ENCODE results near the gene CRYL1.

Gene CRYL1

DNA sequence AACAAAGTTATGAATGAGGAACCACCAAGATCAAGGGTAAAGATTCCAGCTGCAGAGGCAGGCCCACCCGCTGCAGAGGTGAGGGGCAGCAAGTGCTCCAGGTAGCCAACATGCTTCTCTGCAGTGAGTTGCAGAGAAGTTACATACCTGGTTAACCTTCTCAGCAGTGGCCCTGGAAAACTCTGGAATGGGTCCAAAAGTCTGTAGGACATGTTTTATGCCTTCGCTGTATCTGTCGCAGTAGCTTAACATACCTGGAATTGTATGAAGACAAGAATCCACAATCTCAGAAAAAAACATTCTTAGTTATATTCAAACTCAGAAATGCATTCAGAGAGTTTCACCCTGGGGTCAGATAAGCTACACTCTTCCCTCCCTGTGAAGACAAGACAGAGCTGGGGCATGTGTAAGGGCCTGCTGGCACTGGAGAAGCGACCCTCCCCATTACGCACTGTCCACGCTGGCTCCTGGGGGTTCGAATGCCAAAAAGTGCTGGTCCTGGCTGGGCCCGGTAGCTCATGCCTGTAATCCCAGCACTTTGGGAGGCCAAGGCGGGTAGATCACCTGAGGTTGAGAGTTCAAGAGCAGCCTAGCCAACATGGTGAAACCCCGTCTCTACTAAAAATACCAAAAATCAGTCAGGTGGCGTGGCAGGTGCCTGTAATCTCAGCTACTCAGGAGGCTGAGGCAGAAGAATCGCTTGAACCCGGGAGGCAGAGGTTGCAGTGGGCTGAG is 121.0 kb downstream of the CRYL1 start:
- TF ChIP-seq, protein P1, sequence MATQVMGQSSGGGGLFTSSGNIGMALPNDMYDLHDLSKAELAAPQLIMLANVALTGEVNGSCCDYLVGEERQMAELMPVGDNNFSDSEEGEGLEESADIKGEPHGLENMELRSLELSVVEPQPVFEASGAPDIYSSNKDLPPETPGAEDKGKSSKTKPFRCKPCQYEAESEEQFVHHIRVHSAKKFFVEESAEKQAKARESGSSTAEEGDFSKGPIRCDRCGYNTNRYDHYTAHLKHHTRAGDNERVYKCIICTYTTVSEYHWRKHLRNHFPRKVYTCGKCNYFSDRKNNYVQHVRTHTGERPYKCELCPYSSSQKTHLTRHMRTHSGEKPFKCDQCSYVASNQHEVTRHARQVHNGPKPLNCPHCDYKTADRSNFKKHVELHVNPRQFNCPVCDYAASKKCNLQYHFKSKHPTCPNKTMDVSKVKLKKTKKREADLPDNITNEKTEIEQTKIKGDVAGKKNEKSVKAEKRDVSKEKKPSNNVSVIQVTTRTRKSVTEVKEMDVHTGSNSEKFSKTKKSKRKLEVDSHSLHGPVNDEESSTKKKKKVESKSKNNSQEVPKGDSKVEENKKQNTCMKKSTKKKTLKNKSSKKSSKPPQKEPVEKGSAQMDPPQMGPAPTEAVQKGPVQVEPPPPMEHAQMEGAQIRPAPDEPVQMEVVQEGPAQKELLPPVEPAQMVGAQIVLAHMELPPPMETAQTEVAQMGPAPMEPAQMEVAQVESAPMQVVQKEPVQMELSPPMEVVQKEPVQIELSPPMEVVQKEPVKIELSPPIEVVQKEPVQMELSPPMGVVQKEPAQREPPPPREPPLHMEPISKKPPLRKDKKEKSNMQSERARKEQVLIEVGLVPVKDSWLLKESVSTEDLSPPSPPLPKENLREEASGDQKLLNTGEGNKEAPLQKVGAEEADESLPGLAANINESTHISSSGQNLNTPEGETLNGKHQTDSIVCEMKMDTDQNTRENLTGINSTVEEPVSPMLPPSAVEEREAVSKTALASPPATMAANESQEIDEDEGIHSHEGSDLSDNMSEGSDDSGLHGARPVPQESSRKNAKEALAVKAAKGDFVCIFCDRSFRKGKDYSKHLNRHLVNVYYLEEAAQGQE (IDR thresholded peaks at IDR 0.05; ENCODE audit: insufficient read depth in 1 of 2, low read depth in 2 of 2, low read length in 2 of 2) = no peak
- TF ChIP-seq FOXP2 (optimal IDR thresholded peaks at IDR 0.05; ENCODE audit: borderline replicate concordance, extremely low read depth, extremely low read length, insufficient read depth) (no peak), SIN3A (IDR thresholded peaks at IDR 0.05; ENCODE audit: borderline replicate concordance, insufficient read depth, low read length) (no peak), POLR2AphosphoS5 (IDR thresholded peaks at IDR 0.05; ENCODE audit: low read depth, low read length) (no peak), TAF1 (IDR thresholded peaks at IDR 0.05; ENCODE audit: borderline replicate concordance, insufficient read depth, low read length) (no peak)

DNA sequence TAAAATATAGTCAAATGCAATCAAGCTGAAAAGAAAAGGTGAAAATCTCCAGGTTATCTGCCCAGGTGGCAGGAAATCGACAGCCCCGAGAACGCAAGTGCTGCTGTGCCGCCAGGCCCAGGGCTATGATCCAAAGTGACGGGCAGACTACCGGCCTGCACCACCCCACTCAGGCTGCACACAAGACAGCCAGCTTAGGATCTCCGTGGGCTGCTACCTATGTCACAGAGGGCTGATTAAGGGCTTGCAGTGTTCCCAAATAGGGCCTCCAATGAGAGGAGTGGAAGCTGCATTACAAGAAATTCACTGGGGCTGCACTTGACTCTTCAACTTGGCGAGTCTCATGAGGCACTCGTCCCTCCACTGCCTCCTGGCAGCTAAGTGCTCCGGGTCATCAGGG is 121.8 kb downstream of the CRYL1 start:
- TF ChIP-seq POLR2AphosphoS5 (IDR thresholded peaks at IDR 0.05; ENCODE audit: low read depth, low read length) = no peak
- TF ChIP-seq FOXP2 (optimal IDR thresholded peaks at IDR 0.05; ENCODE audit: borderline replicate concordance, extremely low read depth, extremely low read length, insufficient read depth) = no peak
- no peak for TF ChIP-seq TAF1 (IDR thresholded peaks at IDR 0.05; ENCODE audit: borderline replicate concordance, insufficient read depth, low read length)
- TF ChIP-seq SIN3A (IDR thresholded peaks at IDR 0.05; ENCODE audit: borderline replicate concordance, insufficient read depth, low read length) = no peak
- TF ChIP-seq, protein P1 (IDR thresholded peaks at IDR 0.05; ENCODE audit: insufficient read depth in 1 of 2, low read depth in 2 of 2, low read length in 2 of 2) = no peak

DNA sequence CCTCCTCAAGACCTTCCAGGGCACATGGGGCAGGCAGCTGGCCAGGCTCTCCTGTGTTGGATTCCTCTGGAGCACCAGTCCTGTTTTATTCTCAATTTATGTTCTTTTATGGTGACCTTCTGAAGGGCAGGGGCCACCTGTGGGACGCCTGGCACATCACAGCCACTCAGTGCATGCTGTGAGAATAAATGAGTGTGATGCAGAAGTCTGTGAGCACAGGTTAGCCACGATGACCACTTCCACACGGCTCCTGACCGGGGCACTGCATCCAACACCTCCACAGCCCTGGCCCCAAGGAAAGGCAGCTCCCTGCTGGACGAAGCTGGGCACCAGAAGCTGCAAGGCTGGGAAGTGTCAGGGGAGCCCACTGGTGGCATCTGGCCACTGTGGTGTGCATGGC is 122.8 kb downstream of the CRYL1 start:
- TF ChIP-seq, protein P1 (IDR thresholded peaks at IDR 0.05; ENCODE audit: insufficient read depth in 1 of 2, low read depth in 2 of 2, low read length in 2 of 2) = no peak
- no peak for TF ChIP-seq TAF1 (IDR thresholded peaks at IDR 0.05; ENCODE audit: borderline replicate concordance, insufficient read depth, low read length)
- no peak for TF ChIP-seq POLR2AphosphoS5 (IDR thresholded peaks at IDR 0.05; ENCODE audit: low read depth, low read length)
- no peak for TF ChIP-seq FOXP2 (optimal IDR thresholded peaks at IDR 0.05; ENCODE audit: borderline replicate concordance, extremely low read depth, extremely low read length, insufficient read depth)
- no peak for TF ChIP-seq SIN3A (IDR thresholded peaks at IDR 0.05; ENCODE audit: borderline replicate concordance, insufficient read depth, low read length)

DNA sequence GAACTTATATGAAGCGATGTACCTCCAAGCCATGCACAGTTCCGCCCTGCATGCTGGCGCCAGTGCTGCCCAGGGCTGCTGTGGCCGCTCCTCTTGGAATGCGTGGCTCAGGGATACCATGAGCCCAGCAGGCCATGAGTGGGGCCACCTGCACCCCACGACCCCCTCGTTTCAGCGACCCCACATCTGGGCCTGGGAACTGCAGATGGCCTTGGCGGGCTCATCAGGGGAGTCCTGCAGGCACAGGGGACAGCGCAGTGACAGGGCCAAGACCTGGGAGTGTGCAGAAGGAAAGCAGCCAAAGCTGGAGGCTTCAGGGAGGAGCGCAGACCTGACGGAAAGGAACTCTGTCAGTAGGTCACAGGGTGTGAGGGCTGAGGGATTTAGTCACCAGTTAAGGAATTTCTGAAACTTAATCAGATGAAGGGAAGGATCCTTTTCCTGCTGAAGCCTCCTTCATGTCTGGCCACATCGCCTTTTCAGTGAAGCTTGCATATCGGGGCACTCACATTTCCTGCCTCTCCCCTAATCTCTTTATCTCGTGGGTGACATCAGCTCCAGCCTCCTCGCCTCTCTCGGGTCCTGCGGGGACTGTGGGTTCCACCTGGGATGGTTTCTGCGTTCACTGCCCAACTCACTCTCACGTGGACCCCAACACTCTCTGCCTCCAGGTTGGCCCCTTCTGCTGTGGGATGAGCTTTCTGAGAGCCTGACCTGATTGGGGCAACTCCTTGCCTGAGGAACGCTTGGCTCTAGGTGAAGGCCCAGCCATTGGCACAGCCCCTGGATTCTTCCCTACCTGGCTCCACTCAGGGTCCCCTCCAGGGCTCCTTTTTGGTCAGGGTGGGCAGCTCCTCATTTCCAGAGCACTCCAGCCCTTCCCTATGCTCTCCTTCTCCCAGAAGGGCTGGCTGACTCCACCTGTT is 123.5 kb downstream of the CRYL1 start:
- TF ChIP-seq POLR2AphosphoS5 (IDR thresholded peaks at IDR 0.05; ENCODE audit: low read depth, low read length) = no peak
- no peak for TF ChIP-seq SIN3A (IDR thresholded peaks at IDR 0.05; ENCODE audit: borderline replicate concordance, insufficient read depth, low read length)
- TF ChIP-seq FOXP2 (optimal IDR thresholded peaks at IDR 0.05; ENCODE audit: borderline replicate concordance, extremely low read depth, extremely low read length, insufficient read depth) = no peak
- TF ChIP-seq, protein P1 (IDR thresholded peaks at IDR 0.05; ENCODE audit: insufficient read depth in 1 of 2, low read depth in 2 of 2, low read length in 2 of 2) = no peak
- no peak for TF ChIP-seq TAF1 (IDR thresholded peaks at IDR 0.05; ENCODE audit: borderline replicate concordance, insufficient read depth, low read length)
